HG03520 (cell line): ENCODE data around the gene OR14K1.
"Not testable (repeated sequence)": the region's sequence is repeated elsewhere in the genome, so short reads cannot be mapped to it uniquely, and the experiment has no call there.

Experiments
- ATAC-seq: cut with Tn5 transposase; IDR thresholded peaks from one replicate; pipeline ENCODE4 v1.9.1; 2021; ENCODE audit warnings: mild to moderate bottlenecking, moderate library complexity; ENCODE audit not compliant: unreplicated experiment

Gene OR14K1

GRCh38 chr1:247738315-247738714 lies at the start of gene OR14K1:
Gene OR14K1, plus strand, starts transcription at chr1:247738615. Its CDS starts 0 bp downstream, at chr1:247738615.
- ATAC-seq, result no peak

- ATAC-seq, result no peak
Observed at GRCh38 chr1:247701338-247701737, 37.1 kb upstream of the OR14K1 start.

GRCh38 chr1:247710681-247711080 lies 27.7 kb upstream of the OR14K1 start:
- not testable (repeated sequence) for ATAC-seq

- ATAC-seq, result no peak
Observed at GRCh38 chr1:247713753-247714152, 24.7 kb upstream of the OR14K1 start.

- ATAC-seq, result no peak
Observed at GRCh38 chr1:247716546-247716945, 21.9 kb upstream of the OR14K1 start, which contains the start of gene OR6F1. Gene OR6F1, minus strand, starts transcription at chr1:247716646. Its CDS starts 3,891 bp downstream, at chr1:247712755.

- ATAC-seq, result no peak
Observed at GRCh38 chr1:247721222-247721621, 17.2 kb upstream of the OR14K1 start.

- no peak for ATAC-seq
Observed at GRCh38 chr1:247740721-247741120, 2.3 kb downstream of the OR14K1 start.

- ATAC-seq, result no peak
Observed at GRCh38 chr1:247741756-247742155, 3.3 kb downstream of the OR14K1 start.

- ATAC-seq, result not testable (repeated sequence)
Observed at GRCh38 chr1:247742215-247742760, 3.9 kb downstream of the OR14K1 start.

GRCh38 chr1:247746391-247746935 lies 8.0 kb downstream of the OR14K1 start:
- ATAC-seq, result no peak

- ATAC-seq, result no peak
Observed at GRCh38 chr1:247747616-247748015, 9.2 kb downstream of the OR14K1 start.

- ATAC-seq, result no peak
Observed at GRCh38 chr1:247748041-247748440, 9.6 kb downstream of the OR14K1 start, which contains the start of gene OR14A2. Gene OR14A2, minus strand, starts transcription at chr1:247748141.

GRCh38 chr1:247749870-247750269 lies 11.5 kb downstream of the OR14K1 start:
- ATAC-seq, result no peak

- ATAC-seq, result not testable (repeated sequence)
Observed at GRCh38 chr1:247754311-247754710, 15.9 kb downstream of the OR14K1 start.

- no peak for ATAC-seq
Observed at GRCh38 chr1:247760456-247760855, 22.0 kb downstream of the OR14K1 start, which contains the start of gene OR1C1. Gene OR1C1, minus strand, starts transcription at chr1:247760556. Its CDS starts 2,150 bp downstream, at chr1:247758406.

- ATAC-seq, result no peak
Observed at GRCh38 chr1:247769603-247770002, 31.2 kb downstream of the OR14K1 start.
